Measurements from ENCODE around the gene ADGRL1.
"Not testable (repeated sequence)": the region's sequence is repeated elsewhere in the genome, so short reads cannot be mapped to it uniquely, and the experiment has no call there.

The ADGRL1 gene

DNA sequence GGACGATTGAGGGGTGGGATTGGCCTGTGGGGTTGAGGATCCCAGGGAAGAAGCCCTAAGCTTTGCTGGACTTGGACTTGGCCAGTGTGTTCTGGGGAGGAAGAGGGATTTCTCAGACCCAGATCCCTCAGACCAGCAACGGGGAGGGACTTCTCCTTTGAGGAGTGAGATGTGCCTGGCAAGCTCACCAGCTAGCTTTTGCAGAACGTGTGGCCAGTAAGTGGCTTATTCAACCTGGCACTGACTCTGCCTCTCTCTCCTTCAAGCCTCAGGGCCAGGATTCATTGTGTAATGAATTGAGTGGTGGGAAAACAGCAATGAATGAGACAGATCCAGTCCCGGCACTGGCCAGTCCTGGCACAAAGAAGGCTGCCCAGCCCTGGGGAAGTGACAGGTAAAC lies 11.9 kb upstream of the ADGRL1 start:
- DNase-seq = not testable (repeated sequence)

DNA sequence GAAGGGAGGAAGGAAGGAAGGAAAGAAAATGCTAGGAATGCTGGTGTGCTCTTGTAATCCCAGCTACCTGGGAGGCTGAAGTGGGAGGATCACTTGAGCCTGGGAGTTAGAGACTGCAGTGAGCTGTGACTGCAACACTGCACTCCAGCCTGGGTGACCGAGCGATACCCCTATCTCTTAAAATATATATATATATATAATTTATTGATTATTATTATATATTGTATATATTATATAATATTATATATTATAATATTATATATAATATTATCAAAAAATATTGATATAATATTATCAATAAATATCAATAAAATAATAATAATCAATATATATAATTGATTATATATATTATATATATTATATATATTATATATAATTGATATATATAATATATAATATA lies 8.6 kb upstream of the ADGRL1 start:
- no peak for DNase-seq

DNA sequence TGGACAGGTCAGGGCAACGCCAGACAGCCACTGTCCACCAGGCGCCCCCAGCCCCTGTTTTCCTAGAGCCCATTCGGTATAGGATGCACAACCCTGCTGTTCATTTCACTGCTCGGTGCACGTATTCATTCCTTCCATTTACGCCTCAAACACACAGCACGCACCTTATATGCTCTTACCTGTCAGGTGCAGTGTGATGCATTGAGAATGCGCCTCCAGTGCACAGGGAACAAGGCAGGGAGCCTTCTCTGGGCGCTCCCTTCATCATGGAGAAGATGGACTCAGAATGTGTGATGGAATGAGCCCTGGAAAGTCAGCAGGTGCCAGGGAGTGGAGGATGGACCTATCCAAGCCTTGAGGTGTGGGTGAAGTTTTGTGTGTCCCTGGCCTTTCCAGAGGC lies 4.2 kb upstream of the ADGRL1 start:
- not testable (repeated sequence) for DNase-seq

DNA sequence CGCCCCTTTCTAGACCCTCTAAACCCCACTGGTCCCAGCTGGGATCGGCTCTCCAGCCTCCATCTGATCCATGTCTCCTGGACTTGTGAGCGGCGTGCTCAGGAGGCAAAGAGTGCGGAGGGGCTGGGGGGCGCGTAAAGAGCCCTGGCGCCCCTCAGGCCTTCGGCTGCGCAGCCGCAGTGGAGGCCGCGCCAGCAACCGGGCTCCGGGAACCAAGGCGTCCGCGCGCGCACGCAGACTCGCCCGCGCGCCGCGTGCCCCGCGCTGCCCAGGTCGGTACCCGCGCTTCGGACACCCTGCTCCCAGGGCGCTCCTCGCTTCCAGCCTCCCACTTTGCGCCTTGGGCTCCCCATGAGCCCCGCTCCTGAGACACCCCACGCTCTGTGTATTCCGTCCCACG lies 3.4 kb upstream of the ADGRL1 start:
- DNase-seq = peak; percentile 15

DNA sequence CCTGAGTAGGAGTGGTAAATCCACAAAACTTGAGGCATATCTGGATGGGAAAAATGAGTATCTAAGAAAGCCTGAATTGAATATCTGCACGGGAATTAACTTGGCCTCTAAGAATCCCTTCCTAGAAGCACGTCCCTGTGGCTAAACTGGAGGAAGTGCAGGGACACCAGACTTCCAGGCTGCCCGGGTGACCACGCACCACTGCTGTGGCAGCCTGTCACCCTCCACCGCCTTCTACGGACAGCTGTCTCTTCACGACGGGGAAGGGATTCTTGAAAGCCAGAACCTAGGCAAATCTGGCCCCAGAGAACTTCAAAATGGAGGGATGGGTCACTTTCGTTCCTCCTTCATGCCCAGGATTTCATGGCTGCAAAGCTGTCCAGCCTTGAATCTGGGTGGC lies 2.5 kb upstream of the ADGRL1 start:
- not testable (repeated sequence) for DNase-seq

DNA sequence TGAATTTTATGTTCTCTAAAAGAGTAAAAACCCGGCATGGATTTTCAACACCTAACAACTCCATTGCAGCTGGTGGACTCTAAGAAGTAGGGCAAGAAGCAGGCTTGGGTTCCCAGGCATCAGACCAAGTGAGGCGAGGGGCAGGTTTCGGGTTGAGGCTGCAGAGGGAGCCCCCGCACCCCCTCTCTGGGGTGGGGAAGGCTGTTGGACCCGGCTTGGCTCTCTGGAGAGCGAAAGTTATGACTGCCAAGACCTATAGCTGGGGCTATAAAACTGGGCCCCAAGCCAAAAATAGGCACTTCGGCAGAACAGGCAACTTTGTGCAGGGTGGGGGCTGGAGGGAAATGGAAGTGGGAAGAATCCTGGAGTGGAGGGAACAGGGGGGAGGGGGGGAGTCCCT lies 1.8 kb upstream of the ADGRL1 start:
- not testable (repeated sequence) for DNase-seq

DNA sequence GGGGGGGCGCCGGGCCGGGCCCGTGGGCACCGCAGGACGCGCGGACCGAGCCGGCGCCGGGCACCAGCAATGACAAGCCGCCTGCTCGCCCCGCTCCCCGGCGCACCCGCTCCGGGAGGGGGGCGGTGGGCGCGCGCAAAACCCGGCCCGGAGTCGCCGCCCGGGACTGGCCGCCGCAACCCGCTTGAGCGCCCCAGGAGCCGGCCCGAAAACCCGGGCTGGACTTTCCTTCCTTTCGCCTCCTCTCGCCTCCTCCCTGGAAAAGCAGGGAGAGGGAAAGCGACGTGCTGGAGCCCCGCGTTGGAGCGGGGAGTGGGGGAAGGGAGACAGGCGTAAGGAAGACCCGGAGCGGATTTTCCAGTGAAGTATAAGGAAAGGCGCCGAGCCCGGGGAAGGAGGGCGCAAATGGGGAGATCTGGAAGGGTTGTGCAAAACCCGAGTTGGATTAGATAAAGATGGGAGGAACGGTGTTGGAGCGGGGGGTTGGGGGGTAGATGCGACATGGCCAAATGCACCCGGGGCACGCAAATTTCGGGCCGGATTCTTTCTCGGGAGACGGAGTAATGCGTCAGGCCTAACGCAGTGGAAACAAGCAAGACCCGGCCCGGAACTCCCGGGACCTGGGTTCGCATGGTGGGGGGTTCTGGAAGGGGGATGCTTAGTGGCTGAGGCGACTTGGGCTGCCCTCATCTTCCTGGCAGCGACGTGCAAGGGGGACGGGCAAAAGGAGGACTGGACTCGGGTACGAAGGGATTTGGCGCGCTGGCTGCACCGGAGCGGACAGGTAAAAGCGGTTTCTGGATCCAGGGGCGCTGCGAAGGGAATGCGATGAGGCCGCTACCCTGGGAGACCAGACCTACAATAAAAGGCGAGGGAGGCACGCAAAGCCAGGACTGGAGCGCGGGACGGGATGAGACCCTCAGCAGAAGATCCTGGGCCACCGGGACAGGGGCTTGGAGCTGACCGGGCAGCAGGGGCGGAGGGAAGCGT lies 1.1 kb upstream of the ADGRL1 start:
- peak; percentile 96 for DNase-seq

DNA sequence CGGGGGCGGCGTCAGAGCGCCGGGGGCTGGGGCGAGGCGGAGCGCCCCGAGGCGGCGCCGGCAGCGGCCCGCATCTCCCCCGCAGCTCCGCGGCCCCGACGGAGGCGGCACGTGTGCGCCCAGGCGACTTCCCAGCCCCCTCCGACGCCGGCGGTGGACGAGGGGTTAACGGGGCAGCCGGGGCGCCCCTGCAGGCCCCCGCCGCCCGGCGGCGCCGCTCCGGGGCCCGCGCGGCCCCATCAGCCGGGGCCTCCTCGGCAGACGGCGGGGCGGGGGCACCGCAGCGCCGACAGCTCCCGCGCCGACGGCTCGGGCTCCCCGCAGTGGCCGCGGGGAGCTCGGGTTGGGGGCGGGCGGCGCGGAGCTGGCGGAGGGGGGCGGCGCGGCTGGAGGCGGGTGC lies 339 bp upstream of the ADGRL1 start:
- DNase-seq = not testable (repeated sequence)

DNA sequence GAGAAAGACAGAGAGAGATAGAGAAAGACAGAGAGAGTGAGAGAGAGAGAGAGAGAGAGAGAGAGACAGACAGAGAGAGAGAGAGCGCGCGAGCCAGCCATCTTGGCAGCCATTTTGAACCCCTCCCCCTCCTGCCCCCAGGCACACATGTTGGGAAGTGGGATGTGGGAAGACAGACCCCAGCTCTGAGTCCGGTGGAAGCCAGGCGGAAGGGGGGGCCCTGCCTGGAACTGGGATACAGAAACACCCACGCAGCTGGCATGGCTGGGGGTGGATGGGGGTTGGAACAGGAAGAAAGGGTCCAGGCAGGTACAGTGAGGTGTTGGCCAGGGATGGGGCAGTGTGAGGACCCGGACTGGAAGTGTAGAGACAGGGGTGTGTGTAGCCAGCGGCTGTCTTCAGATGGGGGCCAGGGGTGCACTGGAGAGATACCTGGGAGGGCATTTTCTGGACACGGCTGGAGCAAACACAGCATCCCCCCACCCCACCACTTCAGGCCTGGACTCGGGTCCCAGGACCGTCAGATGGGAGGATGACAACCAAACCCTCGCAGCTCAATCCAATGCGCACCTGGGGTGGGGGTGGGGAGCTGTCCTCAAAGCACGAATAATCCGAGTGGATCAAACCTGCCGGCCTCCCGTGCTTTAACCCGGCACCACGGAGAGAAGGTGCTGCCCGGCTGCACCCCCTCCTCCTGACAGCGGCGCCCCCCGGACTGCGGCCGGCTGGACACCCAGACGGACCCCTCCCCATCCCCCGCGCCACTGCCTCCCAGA lies 1.1 kb downstream of the ADGRL1 start:
- not testable (repeated sequence) for DNase-seq

DNA sequence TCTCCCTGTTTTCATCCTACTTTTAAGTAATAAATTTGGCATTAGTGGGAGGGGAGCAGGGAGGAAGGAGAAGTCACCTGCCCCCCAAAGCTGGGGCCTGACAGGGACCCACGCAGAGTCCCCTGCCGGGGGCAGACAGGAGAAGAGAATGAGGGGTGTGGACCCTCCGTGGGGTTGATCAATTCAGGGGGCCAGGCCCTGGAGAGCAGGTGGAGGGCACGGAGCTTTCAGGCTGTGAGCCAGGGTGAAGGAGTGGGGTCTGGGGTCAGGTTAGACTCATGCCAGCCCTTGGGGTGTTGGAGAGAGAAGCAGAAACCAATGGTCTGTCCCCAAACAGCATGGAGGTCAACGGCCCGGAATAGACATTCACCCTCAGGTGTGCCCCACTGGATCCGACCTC lies 1.8 kb downstream of the ADGRL1 start:
- not testable (repeated sequence) for DNase-seq

DNA sequence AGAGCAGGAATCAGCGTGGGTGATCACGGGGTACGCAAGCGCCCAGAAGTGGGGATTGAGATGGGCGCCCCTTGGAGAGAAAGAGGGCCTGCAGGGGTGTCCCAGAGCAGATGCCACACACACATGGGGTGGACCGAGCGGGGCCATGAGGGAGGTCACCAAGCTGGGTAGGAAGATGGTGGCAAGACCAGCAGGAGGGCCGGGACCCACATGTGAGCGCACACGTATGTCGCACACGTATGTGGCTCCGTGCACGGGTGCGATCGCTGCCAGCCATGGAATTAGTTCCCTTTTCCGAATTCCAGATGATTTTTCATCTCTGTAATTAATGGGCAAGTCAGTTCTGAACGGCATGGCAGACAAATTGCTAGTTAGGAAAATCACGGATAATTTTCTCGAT lies 2.2 kb downstream of the ADGRL1 start:
- DNase-seq = not testable (repeated sequence)

DNA sequence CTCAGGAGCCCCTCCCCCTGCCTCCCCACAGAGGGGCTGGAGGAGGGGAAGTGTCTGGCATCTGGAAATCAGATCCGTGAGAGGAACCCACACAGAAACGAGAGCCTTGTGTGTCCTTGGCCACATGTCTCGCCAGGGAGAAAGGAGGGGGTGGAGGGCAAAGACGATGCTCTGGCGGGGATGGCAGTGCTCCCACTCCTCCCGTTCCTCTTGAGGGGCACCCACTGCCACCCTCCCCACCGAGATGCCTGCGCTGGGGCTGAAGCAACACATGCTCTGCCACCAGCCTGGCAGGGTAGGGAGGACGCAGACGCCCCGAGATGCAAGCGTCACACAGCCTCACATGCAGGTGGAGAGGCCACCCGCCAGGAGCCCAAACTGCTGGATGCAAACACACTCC lies 2.8 kb downstream of the ADGRL1 start:
- no peak for DNase-seq

DNA sequence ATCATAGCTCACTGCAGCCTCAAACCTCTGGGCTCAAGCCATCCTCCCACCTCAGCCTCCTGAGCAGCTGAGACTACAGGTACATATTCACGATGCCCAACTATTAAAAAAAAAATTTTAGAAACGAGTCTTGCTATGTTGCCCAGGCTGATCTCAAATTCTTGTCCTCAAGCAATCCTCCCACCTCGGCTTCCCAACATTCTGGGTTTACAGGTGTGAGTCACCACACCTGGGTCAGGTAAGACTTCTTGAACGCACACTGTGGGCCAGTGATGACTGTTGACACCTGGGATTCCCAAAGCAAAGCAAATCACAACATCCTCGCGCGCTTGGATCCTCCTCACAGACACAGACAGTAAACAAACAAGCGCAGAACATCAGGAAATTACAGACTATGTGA lies 4.5 kb downstream of the ADGRL1 start:
- DNase-seq = not testable (repeated sequence)

DNA sequence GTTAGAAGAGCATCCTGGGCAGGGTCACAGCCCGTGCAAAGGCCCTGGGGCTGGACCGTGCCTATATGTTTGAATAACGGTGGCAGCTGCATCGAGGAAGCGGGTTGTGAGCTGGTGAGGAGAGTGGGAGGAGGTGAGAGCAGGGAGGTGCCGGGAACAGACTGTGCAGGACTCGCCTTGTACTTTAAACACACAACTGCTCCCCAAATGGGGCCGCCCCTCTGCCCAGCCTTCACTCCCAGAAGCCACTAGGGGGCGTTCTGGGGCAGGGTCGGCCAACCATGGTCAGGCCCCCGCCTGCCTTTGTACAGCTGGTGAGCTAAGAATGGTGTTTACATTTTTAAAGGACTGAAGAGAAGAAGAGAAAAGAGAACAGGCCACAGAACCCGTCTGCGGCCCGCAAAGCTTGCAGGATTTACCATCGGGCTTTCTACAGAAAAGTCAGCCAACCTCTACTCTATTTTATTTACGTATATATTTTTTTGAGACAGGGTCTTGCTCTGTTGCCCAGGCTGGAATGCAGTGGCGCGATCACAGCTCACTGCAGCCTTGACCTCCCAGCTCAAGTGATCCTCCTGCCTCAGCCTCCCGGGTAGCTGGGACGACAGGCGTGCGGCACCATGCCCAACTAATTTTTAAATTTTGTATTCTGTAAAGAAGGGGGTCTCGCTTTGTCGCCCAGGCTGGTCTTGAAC lies 5.7 kb downstream of the ADGRL1 start:
- not testable (repeated sequence) for DNase-seq

DNA sequence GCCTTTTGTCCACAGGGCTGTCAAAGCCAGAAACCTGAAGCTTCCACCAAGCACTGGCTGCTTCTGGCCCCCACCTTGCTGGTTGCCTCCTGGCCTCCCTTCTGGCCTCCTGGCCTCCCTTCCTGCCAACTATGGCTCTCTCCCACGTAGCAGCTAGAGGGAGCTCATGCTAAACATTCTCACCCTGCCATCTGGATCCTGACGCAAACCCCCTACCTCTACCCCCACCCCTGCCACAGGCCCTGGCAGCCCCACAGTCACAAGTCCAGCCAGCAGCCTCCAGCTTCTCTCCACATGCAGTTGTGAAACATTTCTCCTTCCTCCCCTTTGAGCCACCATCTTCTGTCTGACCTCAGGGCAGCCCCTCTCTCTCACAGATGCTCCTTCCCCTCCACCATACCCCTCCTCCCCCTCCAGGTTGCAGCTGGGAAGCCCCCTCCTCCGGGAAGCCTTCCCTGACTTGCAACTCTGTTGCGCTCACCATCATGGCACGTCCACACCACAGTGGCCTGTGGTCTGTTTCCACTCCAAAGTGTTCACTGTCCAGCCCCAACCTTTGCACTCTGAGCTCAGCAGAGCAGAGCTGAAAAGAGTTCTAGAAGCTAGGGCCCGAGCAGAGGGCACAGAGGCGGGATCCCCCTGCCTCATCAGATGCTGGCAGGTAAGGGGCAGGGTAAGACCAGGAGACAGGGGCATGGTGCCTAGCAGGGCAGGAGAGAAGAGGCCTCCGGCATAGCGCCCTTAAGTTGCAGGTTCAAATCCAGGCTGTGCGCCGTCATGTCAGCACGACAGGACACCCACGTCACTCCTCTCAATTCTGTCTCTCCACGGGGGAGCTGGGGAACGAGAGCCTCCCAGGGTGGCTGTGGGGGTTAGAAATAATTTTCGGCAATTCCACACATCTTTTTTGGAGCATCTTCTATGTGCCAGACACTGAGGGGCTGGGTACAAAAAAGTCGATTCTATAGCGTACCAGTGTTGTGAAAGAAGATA lies 7.3 kb downstream of the ADGRL1 start:
- no peak for DNase-seq

DNA sequence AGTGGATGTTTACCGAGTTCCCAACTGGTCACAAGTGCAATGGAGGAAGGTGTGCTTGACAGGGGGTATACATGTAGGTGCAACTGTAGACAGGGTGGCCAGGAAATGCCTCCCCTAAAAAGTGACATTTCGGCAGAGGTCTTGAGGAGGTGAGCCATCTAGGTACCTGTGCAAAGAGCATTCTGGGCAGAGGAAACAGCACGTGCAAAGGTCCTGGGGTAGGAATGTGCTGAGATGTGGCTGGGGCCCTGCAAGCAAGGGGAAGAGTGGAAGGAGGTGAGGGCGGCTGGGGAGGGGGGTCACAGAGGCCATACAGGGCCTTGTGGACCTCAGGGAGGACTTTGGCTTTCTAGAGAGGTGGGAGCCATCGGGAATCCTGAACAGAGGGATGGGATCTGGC lies 8.1 kb downstream of the ADGRL1 start:
- no peak for DNase-seq

DNA sequence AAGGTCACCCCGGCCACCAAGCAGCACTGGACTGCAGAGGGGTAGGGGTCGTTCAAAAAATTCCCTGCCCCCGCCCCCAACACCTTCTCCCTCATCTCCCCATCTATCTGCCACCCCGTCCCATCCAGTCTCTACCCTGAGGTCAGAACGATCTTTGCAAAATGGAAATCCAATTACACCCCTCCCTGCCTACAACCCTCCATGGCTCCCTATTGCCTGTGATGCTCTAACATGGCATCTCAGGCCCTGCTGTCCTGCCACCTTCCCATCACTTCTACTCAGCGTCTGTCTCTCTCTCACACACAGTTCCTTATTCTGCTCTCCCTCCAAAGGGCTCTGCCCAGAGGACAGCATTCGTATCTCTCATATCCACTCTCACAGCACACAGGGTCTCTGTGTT lies 8.7 kb downstream of the ADGRL1 start:
- DNase-seq = not testable (repeated sequence)

DNA sequence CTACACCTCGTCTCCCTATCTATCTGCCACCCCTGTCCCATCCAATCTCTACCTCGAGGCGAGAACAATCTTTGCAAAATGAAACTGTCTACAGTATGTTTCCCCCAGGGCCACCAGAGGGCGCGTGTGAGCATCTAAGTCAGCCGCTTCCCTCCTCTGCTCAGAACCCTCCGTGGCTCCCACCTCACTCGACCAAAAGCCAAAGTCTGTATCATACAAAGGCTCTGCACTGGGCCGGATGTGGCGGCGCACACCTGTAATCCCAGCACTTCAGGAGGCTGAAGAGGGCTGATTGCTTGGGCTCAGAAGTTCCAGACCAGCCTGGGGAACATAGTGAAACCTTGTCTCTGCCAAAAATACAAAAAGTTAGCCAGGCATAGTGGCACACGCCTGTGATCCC lies 9.9 kb downstream of the ADGRL1 start:
- not testable (repeated sequence) for DNase-seq

DNA sequence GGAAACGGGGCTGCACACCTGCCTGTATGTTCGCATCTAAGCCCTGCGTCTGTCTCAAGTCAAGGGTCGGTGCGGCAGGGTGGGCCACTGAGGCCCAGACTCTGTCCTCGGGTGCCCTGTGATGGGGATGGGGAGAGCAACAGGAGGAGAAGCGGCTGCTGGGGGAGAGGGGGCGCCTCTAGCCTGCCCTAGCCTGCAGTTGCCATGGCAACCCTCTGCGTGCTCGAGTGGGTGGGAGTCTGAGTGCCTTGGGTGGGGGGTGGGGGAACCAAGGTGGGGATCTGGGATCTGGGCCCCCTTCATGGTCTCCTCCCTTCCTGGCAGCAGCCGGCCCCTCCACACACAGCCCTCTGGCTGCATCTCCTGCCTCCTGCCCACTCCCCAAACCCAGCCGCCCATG lies 10.8 kb downstream of the ADGRL1 start:
- DNase-seq = not testable (repeated sequence)

DNA sequence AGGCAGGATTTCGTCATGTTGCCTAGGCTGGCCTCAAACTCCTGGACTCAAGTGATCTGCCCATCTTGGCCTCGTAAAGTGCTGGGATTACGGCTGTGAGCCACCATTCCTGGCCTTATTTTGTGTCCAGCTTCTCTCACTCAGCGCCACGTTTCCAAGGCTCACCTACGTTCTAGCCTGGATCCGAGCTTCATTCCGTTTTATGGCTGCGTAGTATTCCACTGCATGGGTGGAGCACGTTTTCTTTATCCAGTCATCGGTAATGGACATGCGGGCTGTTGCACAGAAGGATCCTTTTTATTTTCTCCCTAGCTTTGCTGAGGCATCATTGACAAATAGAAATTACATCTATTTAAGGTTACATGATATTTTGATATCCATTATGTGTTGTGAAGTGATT lies 16.6 kb downstream of the ADGRL1 start:
- DNase-seq = no peak

DNA sequence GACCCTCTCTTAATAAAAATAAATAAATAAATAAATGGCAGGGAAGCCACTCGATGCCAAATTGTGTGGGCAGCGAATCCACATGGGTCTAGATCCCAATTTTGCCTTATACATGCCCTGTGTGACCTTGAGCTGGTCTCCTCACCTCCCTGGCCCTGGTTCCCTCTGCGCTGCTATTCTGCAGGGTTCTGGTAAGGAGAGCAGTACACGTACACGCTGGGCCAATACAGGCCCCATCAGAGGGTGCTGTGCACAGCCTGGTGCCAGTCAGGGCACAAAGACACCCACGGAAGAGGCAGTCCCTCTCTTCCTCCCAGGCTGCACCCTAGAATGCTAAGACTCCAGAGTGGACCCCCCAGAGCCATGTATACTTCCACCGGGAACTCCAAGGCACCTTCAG lies 17.9 kb downstream of the ADGRL1 start:
- not testable (repeated sequence) for DNase-seq

DNA sequence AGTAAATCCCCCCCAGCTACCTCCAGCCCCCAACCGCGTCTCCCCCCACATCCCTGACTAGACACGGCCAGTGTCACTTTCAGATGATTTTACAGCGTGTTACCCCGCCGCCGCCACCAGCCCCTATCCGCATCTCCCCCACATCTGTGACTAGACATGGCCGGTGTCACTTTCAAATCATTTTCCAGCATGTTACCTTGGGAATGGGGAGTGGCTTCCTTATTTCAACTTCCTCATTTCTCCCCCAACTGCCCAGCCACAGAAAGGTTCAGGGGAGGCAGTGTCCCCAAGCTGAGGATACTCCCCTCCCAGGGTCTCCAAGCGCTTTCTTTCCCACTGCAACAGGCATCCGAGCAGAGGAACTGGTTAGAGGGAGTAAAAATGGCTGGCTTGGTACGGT lies 18.4 kb downstream of the ADGRL1 start:
- no peak for DNase-seq
